GM18507 (cell line): ENCODE data around the gene ATXN1L.
"Not testable (repeated sequence)": the region's sequence is repeated elsewhere in the genome, so short reads cannot be mapped to it uniquely, and the experiment has no call there.

Experiments
- DNase-seq: peaks from one replicate; pipeline ENCODE4 v3.0.0; 2011; ENCODE audit warnings: low read depth; ENCODE audit not compliant: insufficient read length; ENCODE audit errors: extremely low spot score
- FAIRE-seq: peaks from 2 replicates; lab custom pipeline; 2011; peaks lifted over from hg19 to GRCh38; lab: Jason Lieb, UNC

Gene ATXN1L

DNA sequence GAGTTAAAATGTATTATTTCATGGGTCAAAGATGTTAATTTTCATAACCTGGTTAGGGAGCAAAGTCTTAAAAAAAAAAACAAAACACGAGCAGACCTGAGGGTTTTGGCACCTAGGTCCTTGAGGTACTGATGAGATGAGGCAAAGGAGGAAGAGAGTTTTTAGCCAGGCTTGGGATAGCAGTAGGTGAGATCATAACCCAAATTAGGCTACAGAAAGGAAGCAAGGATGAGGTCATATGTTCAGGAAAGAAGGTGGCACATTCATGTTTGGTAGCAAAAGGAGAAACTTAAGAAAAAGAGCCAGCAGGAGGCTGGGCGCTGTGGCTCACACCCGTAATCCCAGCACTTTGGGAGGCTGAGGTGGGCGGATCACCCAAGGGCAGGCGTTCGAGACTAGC is 2.8 kb downstream of the ATXN1L start:
- DNase-seq, result no peak
- no peak for FAIRE-seq

GRCh38 chr16:71851746-71852145 is 6.0 kb downstream of the ATXN1L start:
- no peak for FAIRE-seq

GRCh38 chr16:71852158-71852557 is 6.4 kb downstream of the ATXN1L start:
- no peak for FAIRE-seq
- DNase-seq, result no peak

More at GRCh38 chr16:71851746-71852145, 6.0 kb downstream of the ATXN1L start:
- DNase-seq, result no peak

DNA sequence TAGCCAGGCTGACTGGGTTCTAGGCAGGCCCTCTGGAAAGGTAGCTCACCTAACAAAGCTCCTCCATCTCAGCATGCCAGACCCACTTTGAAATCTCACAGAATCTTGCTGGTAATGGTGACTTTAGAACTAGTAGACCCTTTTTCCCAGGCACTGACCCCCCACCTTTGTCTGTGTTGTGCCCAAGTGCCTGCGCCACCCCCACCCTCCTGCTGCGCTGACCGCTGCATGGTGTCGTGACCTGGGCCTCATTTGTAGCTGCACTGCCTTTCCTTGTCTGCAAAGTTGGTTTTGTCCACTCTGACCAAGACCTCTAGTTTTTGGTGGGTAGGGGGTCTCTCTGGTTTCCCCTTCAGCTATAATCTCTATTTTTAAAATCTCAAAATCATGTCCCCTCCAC is 6.8 kb downstream of the ATXN1L start:
- FAIRE-seq (no peak), DNase-seq (no peak)

DNA sequence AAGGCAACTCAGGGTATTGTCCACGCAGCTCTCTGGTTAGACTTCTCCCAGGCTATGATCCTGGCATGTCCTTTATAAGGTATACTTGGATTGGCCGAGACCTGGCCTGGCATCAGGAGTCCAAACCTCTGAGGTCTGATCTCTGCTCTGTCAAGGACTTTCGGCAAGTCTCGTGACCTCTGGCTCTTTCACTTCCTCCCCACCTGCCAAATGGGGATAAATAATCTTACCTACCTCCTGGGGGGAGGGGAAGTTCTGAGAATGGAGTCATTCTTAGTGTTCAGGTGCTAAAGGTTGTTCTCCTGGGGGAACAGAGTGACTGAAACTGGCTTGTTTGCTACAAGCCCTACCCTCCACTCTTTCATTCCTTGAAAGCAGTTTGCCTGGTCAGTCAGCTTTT is 7.6 kb downstream of the ATXN1L start:
- DNase-seq, result peak; percentile 38

DNA sequence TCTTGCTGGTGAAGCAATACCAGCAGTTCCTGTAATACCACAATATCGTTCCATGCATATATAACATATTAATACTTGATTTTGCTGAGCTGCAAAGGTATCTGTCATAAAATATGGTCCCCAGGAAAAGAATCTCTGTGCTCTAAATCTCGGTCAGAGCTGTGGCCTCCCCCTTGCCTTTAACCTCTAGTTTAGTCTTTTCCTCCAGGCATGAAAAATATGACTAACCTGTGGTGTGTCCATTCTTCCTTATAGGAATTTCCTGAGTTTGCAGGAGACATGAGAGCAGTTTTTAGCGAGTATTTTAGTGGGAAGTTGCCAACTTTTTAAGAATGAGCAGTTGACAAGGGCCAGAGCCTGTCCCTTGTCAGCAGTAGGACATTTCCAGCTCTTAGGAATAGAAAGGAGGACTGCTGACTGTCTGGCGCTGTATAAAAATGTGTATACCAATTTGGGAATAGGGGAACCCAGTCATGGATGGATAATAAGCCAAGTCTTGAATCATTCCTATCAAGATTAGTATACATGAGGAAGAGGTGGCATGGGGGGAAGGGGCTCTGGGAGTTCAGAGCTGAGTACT is 8.7 kb downstream of the ATXN1L start:
- DNase-seq, result no peak
- no peak for FAIRE-seq

More for the DNA sequence above, 7.6 kb downstream of the ATXN1L start:
- peak; percentile 84 for FAIRE-seq

DNA sequence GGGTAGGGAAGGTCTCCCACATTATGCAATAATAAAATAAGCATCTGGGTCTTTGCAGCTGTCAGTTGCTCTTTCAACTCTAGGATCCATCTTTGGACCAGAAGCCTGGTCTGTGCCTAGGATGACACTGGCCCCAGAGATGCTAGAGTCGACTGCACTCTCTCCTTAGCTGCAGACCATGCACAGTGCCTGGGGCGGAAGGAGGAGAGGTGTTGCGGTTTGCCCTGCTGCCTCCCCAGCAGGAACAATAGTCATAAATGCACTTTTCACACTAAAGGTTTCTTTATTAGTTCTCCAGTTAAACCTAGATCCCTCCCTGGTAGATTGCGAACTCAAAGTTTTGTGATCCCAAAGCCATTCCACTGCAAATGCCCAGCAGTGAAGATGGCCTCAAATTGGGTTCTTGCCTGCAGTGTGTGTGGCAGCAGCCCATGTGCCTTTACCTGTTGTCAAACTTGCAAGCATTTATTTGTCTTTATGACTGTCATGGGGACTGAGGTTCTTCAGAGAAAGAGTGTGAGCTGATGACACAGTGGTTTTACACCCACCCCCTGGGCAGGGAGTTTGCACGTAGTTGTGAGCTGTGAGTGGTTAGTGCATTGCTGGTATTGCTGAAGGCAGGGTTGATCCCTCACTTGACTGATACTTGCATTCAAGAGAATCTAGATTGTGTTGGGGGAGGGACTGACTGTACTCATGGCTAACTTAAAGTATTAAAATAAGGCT is 10.3 kb downstream of the ATXN1L start:
- no peak for FAIRE-seq
- no peak for DNase-seq

- FAIRE-seq (no peak), DNase-seq (no peak)
These were observed 14.2 kb downstream of the ATXN1L start for GRCh38 chr16:71859762-71860521.

GRCh38 chr16:71863995-71864394 is 18.2 kb downstream of the ATXN1L start:
- no peak for FAIRE-seq

DNA sequence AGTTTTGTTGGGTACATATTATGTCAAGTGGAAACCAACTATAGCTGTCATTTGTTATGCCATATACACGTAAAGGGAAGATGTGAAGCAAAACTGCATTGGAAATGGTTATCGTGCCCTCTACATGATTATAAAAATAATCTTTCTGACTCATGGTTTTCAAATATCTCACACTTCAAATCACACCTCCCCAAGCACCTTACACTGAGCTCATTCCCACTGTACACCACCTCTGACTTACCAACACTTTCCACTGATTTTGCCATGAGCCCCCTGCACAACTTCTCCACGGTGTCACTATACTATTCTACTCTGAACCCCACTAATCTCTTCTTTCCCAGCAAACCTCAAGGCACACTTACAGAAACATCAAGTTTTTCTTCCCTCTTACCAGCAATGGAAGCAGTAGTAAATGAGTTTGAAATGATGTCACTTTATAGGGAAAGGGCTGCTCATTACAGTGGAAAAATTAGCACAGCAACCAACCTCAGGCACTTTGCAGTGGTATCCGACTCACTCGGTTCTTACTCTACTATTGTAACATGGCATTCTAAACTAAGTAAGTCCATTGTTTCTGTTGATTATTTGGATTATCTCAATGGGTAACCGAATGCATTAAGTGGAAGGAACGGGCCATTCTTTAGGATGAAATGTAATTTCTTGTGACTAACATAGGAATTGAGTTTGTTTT is 19.5 kb downstream of the ATXN1L start:
- FAIRE-seq (no peak), DNase-seq (no peak)

More at GRCh38 chr16:71863995-71864394, 18.2 kb downstream of the ATXN1L start:
- no peak for DNase-seq

DNA sequence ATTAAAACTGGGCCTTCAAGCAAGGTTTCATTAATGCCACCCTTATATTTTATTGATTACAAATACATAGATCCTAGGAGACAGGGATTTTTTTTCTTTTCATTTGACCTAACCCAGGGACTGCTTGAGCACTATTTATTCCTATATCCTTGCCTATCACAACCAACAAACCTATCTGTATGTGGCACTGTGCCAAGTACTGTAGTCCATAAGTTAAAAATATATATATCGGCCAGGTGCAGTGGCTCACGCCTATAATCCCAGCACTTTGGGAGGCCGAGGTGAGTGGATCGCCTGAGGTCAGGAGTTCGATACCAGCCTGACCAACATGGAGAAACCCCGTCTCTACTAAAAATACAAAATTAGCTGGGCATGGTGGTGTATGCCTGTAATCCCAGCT is 21.4 kb downstream of the ATXN1L start:
- DNase-seq, FAIRE-seq: not testable (repeated sequence)

GRCh38 chr16:71867939-71868338 is 22.2 kb downstream of the ATXN1L start:
- FAIRE-seq (no peak), DNase-seq (no peak)

- DNase-seq (no peak), FAIRE-seq (no peak)
These were observed 23.3 kb downstream of the ATXN1L start for GRCh38 chr16:71869089-71869488.

DNA sequence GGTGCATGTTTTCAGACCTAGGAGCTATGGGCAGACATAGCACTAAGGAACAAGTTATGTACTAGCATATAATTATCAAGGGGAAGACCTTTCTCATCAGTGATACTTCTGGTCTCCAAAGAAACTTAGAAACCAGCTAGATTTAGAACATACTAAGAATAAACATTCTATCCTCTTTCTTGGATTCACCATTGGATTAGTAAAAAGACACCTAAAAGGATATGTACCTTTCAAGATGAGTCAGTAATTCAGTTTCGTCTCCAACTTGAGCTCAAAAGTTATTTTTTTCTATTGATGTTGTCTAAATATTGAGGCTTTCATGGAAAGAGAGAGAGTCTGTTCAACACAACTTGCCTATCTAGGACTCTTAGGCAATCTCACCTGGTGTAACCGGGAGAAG is 25.0 kb downstream of the ATXN1L start:
- no peak for FAIRE-seq
- DNase-seq, result no peak

- DNase-seq (no peak), FAIRE-seq (no peak)
These were observed 27.4 kb downstream of the ATXN1L start for GRCh38 chr16:71873199-71873598.

- FAIRE-seq, result no peak
- DNase-seq, result no peak
These were observed 33.1 kb downstream of the ATXN1L start for GRCh38 chr16:71878911-71879310.

DNA sequence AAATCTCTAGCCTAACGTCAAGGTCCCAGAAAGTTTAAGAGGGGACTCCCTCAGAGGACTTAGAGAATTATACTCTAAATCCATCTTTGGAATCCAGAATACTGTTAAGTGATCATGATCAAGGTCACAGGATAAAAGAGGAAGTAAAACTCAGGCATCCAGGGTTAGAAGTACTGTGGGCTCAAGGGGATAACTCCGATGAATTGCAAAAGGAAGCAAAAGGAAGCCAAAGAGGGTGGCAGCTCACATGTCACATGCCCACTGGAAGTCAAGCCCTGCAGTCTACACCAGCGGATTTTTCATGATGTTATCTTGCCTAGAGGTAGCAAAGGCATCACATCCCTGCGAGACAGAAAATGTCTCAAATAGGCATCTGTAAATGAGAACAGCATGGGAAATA is 34.4 kb downstream of the ATXN1L start:
- DNase-seq (no peak), FAIRE-seq (no peak)

- peak; percentile 89 for FAIRE-seq
- no peak for DNase-seq
These were observed 36.9 kb downstream of the ATXN1L start for GRCh38 chr16:71882505-71883167.

DNA sequence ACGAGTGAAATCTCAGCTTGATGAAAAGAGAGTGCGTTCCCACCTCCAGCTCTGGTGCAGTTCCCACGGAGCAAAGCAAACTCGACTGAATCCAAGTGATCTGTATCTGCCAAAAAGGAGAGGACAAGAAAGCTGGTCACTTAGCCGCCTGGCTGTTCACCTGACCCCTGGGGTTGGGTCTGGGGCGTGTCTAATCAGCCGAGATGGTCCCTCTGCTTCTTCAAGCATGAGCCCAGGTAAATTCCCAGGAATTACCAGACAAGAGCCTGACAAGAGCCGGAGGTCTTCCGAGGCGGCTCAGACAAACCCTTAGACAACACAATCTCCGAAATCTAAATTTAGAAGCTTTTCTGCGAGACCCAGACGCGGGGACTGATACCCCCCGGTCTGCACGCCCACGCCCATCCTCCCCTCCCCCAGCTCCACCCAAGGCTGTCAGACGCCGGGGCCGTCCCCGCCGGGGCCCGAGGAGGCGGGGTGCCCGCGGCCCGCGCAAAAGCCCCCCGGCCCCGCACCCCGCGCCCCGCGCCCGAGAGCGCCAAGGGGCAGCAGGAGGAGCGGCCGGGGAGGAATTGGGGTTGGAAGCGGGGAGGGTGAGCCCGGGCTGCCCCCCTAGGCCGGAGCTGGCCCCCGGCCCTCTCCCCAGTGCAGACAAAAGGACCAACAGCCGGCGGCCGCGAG is 37.5 kb downstream of the ATXN1L start:
- FAIRE-seq, result no peak
- DNase-seq, result no peak
